ENCODE data around the gene KRT23.

DNA sequence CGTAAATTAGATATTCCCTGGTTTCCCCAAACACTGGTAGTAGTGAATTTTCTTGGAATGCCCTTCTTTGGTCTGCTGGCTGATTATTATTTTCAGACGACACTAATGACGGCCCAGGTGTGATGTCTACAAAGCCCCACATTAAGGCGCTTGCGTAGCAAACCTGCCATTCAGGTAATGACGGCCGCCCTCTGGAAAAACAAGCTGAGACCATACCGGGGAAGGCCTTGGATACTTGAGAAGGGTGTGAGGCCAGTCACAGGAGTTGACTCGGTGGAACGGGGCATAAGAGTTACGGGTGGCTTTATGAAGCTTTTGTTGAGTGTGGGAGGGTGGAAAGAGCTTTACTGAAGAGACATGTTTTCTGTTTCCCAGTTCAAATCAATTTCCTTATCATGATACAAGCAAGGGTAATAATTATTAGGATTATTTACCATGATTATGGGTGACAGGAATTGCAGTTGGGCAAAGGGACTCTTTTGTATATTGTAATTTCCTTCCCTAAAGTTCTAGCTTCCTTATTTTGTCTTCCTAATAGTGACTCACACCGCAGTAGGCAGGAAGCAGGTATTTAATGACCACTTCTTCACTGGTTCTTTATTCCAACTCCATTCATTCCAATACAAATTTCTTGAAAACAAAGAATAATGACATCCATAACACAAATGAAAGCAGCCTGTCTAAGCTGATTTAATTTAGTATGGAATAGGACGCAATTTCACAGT is 24.8 kb downstream of the KRT23 start:
- no peak for TF ChIP-seq POLR2A (IDR thresholded peaks at IDR 0.05)
- TF ChIP-seq POLR2AphosphoS5 (IDR thresholded peaks at IDR 0.05), result no peak
- TF ChIP-seq, protein P1, sequence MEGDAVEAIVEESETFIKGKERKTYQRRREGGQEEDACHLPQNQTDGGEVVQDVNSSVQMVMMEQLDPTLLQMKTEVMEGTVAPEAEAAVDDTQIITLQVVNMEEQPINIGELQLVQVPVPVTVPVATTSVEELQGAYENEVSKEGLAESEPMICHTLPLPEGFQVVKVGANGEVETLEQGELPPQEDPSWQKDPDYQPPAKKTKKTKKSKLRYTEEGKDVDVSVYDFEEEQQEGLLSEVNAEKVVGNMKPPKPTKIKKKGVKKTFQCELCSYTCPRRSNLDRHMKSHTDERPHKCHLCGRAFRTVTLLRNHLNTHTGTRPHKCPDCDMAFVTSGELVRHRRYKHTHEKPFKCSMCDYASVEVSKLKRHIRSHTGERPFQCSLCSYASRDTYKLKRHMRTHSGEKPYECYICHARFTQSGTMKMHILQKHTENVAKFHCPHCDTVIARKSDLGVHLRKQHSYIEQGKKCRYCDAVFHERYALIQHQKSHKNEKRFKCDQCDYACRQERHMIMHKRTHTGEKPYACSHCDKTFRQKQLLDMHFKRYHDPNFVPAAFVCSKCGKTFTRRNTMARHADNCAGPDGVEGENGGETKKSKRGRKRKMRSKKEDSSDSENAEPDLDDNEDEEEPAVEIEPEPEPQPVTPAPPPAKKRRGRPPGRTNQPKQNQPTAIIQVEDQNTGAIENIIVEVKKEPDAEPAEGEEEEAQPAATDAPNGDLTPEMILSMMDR (IDR thresholded peaks at IDR 0.05), result no peak

Measured in stomach (tissue), 4 donors.